Testis (tissue), 3 donors: Measurements from ENCODE around the gene QRFP. TPM values are rescaled to one million over a fixed set of nuclear protein-coding genes. Genes with fewer than 3 reads are reported as not detected.
A peak's percentile ranks its signal among the peaks of the same experiment; 100 is the strongest.

Experiments
- DNase-seq: peaks from one replicate; pipeline ENCODE4 v3.0.0-alpha.2; 2019
- H3K27ac ChIP-seq, 2 donors: fragments of 200-600 bp; sonication (generic); one replicate each; pipeline ENCODE4 v1.5.1; 2019
- H3K27me3 ChIP-seq: fragments of 200-600 bp; sonication (generic); one replicate; pipeline ENCODE4 v1.5.1; 2019
- H3K36me3 ChIP-seq: fragments of 200-600 bp; sonication (generic); one replicate; pipeline ENCODE4 v1.5.1; 2017; ENCODE audit warnings: low read depth; ENCODE audit errors: missing control alignments
- H3K4me1 ChIP-seq: fragments of 200-600 bp; sonication (generic); one replicate; pipeline ENCODE4 v1.5.1; 2019
- H3K4me3 ChIP-seq, 2 donors: fragments of 200-600 bp; sonication (generic); one replicate each; pipeline ENCODE4 v1.5.1; 2017 to 2019
- H3K9me3 ChIP-seq: fragments of 200-600 bp; sonication (generic); one replicate; pipeline ENCODE4 v1.5.1; 2017
- POLR2A ChIP-seq: fragments of 450-650 bp; IDR thresholded peaks from one replicate; pipeline ENCODE4 v1.6.1; 2017; ENCODE audit warnings: antibody characterized with exemption, mild to moderate bottlenecking, moderate library complexity
- WGBS, 2 donors: methylation state at CpG; one replicate each; pipeline ENCODE4 v1.1.5; 2018; 5-methylcytosine and 5-hydroxymethylcytosine counted together
- intact Hi-C: fragments of 100-400 bp; cut with DNase I; formaldehyde crosslinking; loops from one replicate; pipeline ENCODE4 v1.15.1; 2023; ENCODE audit warnings: low total_unique reads
- polyA plus RNA-seq: library from polyadenylated mRNA; stranded (reverse); fragments of 350-450 nt; fragmentation: Illumina TruSeq; extraction: RNeasy Lipid Tissue Mini Kit (QIAGEN cat#74804); gene quantifications from one replicate; pipeline ENCODE4 v1.2.3, GENCODE V29; 2014; ENCODE audit warnings: low read depth, low replicate concordance; ENCODE audit not compliant: insufficient read depth
- total RNA-seq, 2 donors: library from RNA; depleted of rRNA; stranded (reverse); fragments of >200 nt; gene quantifications; one replicate each; pipeline ENCODE4 v1.2.3, GENCODE V29; 2016
- TF ChIP-seq, protein P1 (sequence below), 3 experiments: fragments of 450-650 bp in 2 of 3; fragments of 200-600 bp in 1 of 3; sonication (generic) in 1 of 3; IDR thresholded peaks; one replicate each; pipeline ENCODE4 v1.5.1; 2016 to 2019; ENCODE audit warnings: antibody characterized with exemption in 3 of 3, mild to moderate bottlenecking in 2 of 3, moderate library complexity in 1 of 3

QRFP gene
- total and polyA plus RNA-seq, 3 donors from 2014 or later: 0.24 TPM; not detected in 2

DNA sequence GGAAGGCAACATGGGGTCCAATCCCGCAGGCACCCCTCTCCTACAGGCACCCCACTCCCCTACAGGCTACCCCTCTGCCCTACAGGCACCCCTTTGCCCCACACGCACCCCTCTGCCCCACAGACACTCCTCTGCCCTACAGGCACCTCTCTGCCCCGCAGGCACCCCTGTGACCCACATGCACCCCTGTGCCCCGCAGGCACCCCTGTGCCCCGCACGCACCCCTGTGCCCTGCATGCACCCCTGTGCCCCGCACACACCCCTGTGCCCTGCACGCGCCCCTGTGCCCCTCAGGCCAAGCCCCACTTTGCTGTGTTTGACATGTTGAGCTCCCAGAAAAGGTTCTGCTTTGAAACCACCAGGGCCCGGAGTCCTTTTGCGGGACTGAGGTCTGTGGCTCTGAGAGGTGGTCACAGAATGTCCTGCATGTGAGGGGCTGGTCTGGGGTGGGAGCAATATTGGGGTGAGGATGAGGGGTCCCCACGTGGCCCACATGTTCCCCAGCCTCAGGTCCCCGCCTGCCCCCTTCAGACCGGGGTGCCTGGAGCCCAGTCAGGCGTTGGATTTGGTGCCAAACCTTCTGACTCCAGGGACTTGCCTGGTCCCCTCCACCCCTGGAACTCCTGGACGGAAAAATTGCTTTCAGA, 616 bp upstream of the QRFP start:
- H3K4me1 ChIP-seq: peaks cover 36% of the 10 kb centered on the region
- intact Hi-C loops: no loop called here

DNA sequence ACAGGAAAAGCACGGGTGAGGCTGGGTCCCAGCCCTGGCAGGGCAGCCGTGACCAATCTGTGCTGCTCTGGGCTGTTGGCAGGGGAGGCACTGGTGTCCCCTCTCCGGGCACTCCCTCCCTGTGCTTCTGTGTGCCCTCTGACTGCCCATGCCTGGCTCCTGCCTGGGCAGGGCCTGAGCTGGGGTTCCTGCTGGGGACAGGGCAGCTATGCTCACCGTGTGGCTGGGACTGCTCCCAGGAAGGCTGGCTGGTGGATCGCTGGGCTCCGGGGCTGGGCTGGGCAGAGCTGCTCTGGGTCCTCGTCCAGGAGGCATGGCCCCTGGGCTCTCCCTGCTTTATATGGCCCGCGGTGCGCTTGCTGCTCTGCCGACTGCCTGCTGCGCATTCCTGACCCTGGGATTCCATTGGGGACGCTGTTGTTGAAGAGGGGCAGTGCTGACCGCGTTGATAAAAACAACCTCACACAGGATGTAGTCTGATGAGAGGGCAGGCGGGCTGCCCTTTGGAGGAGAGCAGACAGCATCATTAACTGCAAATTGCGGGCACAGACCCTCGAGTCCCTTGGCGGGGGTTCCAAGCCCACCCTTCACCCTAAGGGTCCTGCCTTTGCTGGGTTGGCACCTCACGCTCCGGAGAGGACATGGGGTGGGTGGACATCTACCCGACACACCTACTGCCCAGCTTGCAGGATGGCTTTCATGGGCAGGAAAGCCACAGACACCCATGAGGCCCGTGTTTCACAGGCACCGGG, 955 bp downstream of the QRFP start:
- Histone ChIP-seq H3K27ac (no peak overlapping the region), H3K4me3 (no peak overlapping the region), H3K4me1 (peaks cover 42% of the 10 kb centered on the region), H3K27me3 (no peaks in the 10 kb centered on the region), H3K9me3 (no peaks in the 10 kb centered on the region), H3K36me3 (no peaks in the 10 kb centered on the region)
- TF ChIP-seq POLR2A: no peak
- TF ChIP-seq, protein P1, sequence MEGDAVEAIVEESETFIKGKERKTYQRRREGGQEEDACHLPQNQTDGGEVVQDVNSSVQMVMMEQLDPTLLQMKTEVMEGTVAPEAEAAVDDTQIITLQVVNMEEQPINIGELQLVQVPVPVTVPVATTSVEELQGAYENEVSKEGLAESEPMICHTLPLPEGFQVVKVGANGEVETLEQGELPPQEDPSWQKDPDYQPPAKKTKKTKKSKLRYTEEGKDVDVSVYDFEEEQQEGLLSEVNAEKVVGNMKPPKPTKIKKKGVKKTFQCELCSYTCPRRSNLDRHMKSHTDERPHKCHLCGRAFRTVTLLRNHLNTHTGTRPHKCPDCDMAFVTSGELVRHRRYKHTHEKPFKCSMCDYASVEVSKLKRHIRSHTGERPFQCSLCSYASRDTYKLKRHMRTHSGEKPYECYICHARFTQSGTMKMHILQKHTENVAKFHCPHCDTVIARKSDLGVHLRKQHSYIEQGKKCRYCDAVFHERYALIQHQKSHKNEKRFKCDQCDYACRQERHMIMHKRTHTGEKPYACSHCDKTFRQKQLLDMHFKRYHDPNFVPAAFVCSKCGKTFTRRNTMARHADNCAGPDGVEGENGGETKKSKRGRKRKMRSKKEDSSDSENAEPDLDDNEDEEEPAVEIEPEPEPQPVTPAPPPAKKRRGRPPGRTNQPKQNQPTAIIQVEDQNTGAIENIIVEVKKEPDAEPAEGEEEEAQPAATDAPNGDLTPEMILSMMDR (IDR thresholded peaks at IDR 0.05): no peak
- intact Hi-C loops: no loop called here
- no peak for DNase-seq
- WGBS, 2 donors: 71 to 77% methylated on average over 7 to 23 of the region's 24 CpGs

More for the DNA sequence above, 616 bp upstream of the QRFP start:
- Histone ChIP-seq H3K27me3 (no peaks in the 10 kb centered on the region), H3K9me3 (no peaks in the 10 kb centered on the region), H3K36me3 (no peaks in the 10 kb centered on the region), H3K4me3 (no peak overlapping the region), H3K27ac (no peak overlapping the region)
- DNase-seq: no peak
- WGBS, 2 donors: 85 to 89% methylated on average over 8 to 16 of the region's 16 CpGs
- TF ChIP-seq, protein P1 (IDR thresholded peaks at IDR 0.05): no peak
- TF ChIP-seq POLR2A: no peak

DNA sequence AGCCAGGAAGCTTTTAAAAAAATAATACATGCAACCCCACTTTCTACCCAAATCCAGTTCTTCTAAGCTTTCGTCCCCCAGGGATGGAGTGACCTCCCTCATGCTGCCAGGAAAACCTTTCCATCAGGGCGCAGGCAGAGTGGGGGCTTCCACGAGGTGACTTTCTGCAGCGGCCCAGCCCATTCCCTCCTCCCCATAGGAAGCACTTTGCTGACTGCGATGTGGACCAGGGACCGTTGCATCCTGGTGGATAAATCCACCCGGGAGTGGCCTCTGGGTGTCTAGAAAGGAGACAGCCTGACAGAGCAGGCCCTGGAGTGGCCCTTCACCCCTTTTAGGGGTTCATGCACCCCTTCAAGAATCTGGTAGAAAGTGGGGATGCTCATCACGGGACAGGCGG, 1.6 kb downstream of the QRFP start:
- H3K27ac ChIP-seq: no peak overlapping the region
- H3K4me1 ChIP-seq: peaks cover 42% of the 10 kb centered on the region
- intact Hi-C loops: no loop called here
- no peaks in the 10 kb centered on the region for H3K9me3 ChIP-seq
- WGBS, 2 donors: 71 to 83% methylated on average over 5 to 7 of the region's 9 CpGs
- H3K4me3 ChIP-seq: no peak overlapping the region
- no peak for DNase-seq
- no peak for TF ChIP-seq POLR2A
- TF ChIP-seq, protein P1 (IDR thresholded peaks at IDR 0.05): no peak
- no peaks in the 10 kb centered on the region for H3K36me3 ChIP-seq
- no peaks in the 10 kb centered on the region for H3K27me3 ChIP-seq

DNA sequence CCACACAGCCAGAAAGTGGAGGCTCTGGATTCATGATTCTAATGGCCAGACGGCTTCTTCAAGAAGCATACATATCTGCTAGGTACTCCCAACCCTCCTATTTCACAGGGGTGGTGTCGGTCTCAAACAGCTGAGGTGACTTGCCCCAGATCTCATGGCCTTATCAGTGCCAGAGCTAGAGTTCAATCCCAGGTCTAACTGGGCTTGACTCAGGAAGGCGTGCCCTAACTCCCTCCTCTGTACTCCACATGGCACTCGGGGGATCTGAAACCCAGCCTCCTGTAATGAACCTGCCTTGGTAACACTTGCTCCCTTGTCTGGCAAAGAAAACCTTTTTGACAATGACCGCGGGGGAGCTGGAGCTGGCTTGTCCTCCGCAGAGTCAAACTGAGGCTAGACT, 2.1 kb downstream of the QRFP start:
- no peak for TF ChIP-seq POLR2A
- TF ChIP-seq, protein P1 (IDR thresholded peaks at IDR 0.05): no peak
- H3K36me3 ChIP-seq: no peaks in the 10 kb centered on the region
- no peak overlapping the region for H3K4me3 ChIP-seq
- H3K4me1 ChIP-seq: peaks cover 42% of the 10 kb centered on the region
- WGBS, 2 donors: 61 to 91% methylated on average over 7 of the region's 7 CpGs
- intact Hi-C loops: no loop called here
- peak overlapping the region in 1 of 2 donors; percentile 14 for H3K27ac ChIP-seq
- H3K27me3 ChIP-seq: no peaks in the 10 kb centered on the region
- no peaks in the 10 kb centered on the region for H3K9me3 ChIP-seq
- peak; percentile 76 for DNase-seq
